OCI-LY3 (cell line): ENCODE results near the gene NAA40.
A peak's percentile ranks its signal among the peaks of the same experiment; 100 is the strongest.

Experiments
- H2AFZ ChIP-seq: fragments of 200-600, 300-600 bp; shearing (Covaris generic); 2 replicates; pipeline ENCODE4 v1.6.0; 2014; ENCODE audit warnings: antibody characterized with exemption, low read depth, low read length
- H3K27ac ChIP-seq: fragments of 200-600, 300-600 bp; sonication (generic); 2 replicates; pipeline ENCODE4 v1.5.1; 2014; ENCODE audit warnings: mild to moderate bottlenecking, low read length, moderate library complexity, mixed read lengths
- H3K27me3 ChIP-seq: fragments of 200-600, 300-600 bp; sonication (generic); 2 replicates; pipeline ENCODE4 v1.6.1; 2014; ENCODE audit warnings: low read depth, low read length, mixed read lengths
- H3K36me3 ChIP-seq: fragments of 200-600, 300-600 bp; sonication (generic); replicated peaks from 2 replicates; pipeline ENCODE3; 2014; ENCODE audit warnings: low read depth, low read length, mixed read lengths
- H3K4me1 ChIP-seq: fragments of 300-600, 200-600 bp; sonication (generic); 2 replicates; pipeline ENCODE4 v1.6.1; 2014; ENCODE audit warnings: low read length, mixed read lengths
- H3K4me2 ChIP-seq: fragments of 200-600, 300-600 bp; sonication (generic); 2 replicates; pipeline ENCODE4 v1.6.1; 2014; ENCODE audit warnings: low read length, mixed read lengths
- H3K4me3 ChIP-seq: fragments of 300-600, 200-600 bp; sonication (generic); 2 replicates; pipeline ENCODE4 v1.5.1; 2014; ENCODE audit warnings: antibody characterized with exemption, mild to moderate bottlenecking, low read length, moderate library complexity
- H3K79me2 ChIP-seq: fragments of 300-600, 200-600 bp; shearing (Covaris generic); 2 replicates; pipeline ENCODE4 v1.6.1; 2014; ENCODE audit warnings: mild to moderate bottlenecking, low read length, mixed read lengths
- H3K9ac ChIP-seq: fragments of 300-600, 200-600 bp; shearing (Covaris generic); 2 replicates; pipeline ENCODE4 v1.6.0; 2014; ENCODE audit warnings: mild to moderate bottlenecking, low read length, moderate library complexity
- H3K9me3 ChIP-seq: fragments of 200-600, 300-600 bp; shearing (Covaris generic); 2 replicates; pipeline ENCODE4 v1.6.1; 2014; ENCODE audit warnings: low read length, mixed read lengths; ENCODE audit not compliant: insufficient read depth
- H4K20me1 ChIP-seq: fragments of 200-600, 300-600 bp; sonication (generic); 2 replicates; pipeline ENCODE4 v1.6.1; 2016; ENCODE audit warnings: low read length, mixed read lengths; ENCODE audit not compliant: insufficient read depth
- EZH2phosphoT487 ChIP-seq: fragments of 200-600 bp; shearing (Covaris generic); IDR thresholded peaks from 2 replicates; pipeline ENCODE4 v1.6.1; 2018; ENCODE audit warnings: antibody characterized with exemption, mixed run types, low read depth
- TF ChIP-seq, protein P1 (sequence below): fragments of 200-600, 300-600 bp; sonication (generic); IDR thresholded peaks from 2 replicates; pipeline ENCODE4 v1.5.1; 2014; ENCODE audit warnings: antibody characterized with exemption, low read length, low read depth

The NAA40 gene

DNA sequence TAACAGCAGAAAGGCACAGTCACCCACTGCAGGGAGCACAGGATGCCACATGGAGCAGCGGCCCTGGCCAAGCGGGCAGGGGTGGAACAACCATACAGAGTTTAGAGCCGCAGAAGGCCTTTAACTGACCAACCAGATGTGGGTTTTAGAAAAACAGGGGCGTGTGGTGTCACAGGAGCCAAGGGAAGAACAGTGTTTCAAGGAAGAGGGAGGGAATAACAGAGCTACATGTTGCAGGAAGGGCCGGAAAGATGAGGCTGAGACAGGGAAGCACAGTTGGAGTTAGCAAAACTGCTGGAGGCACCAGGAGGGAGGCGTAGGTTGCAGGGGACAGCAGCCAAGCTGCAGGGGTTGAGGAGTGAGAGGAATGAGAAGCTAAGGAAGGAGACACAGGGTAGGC, 7.8 kb upstream of the NAA40 start:
- no peak overlapping the region for H2AFZ ChIP-seq
- no peaks in the 10 kb centered on the region for H3K79me2 ChIP-seq
- no peak for TF ChIP-seq EZH2phosphoT487
- TF ChIP-seq, protein P1, sequence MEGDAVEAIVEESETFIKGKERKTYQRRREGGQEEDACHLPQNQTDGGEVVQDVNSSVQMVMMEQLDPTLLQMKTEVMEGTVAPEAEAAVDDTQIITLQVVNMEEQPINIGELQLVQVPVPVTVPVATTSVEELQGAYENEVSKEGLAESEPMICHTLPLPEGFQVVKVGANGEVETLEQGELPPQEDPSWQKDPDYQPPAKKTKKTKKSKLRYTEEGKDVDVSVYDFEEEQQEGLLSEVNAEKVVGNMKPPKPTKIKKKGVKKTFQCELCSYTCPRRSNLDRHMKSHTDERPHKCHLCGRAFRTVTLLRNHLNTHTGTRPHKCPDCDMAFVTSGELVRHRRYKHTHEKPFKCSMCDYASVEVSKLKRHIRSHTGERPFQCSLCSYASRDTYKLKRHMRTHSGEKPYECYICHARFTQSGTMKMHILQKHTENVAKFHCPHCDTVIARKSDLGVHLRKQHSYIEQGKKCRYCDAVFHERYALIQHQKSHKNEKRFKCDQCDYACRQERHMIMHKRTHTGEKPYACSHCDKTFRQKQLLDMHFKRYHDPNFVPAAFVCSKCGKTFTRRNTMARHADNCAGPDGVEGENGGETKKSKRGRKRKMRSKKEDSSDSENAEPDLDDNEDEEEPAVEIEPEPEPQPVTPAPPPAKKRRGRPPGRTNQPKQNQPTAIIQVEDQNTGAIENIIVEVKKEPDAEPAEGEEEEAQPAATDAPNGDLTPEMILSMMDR: no peak
- no peak overlapping the region for H3K4me3 ChIP-seq
- H3K36me3 ChIP-seq: no peaks in the 10 kb centered on the region
- peaks cover 26% of the 10 kb centered on the region for H3K27me3 ChIP-seq
- H3K27ac ChIP-seq: no peak overlapping the region
- H3K9me3 ChIP-seq: no peaks in the 10 kb centered on the region
- H4K20me1 ChIP-seq: no peaks in the 10 kb centered on the region
- H3K4me1 ChIP-seq: no peaks in the 10 kb centered on the region
- H3K4me2 ChIP-seq: no peak overlapping the region
- no peak overlapping the region for H3K9ac ChIP-seq

DNA sequence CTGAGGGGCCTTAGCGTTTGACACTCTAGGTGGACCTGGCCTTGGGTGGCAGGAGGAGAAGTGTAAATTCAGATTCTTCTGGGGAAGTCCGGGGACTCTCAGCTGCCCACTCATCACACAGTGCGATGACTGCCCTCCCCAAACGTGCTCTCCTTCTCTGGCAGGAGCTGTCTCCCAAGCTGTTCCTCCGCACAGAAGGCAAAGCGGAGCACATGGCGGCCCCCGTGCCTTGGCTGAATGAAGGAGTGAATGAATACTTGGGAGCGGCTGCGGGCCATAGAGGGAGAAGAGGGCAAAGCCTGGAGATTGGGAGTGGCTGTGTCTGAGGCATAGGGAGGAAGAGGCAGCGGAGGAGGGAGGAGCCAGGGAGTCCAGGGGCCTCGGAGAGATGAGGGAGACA, 6.9 kb upstream of the NAA40 start:
- no peak for TF ChIP-seq EZH2phosphoT487
- TF ChIP-seq, protein P1: no peak
- H3K4me3 ChIP-seq: no peak overlapping the region

DNA sequence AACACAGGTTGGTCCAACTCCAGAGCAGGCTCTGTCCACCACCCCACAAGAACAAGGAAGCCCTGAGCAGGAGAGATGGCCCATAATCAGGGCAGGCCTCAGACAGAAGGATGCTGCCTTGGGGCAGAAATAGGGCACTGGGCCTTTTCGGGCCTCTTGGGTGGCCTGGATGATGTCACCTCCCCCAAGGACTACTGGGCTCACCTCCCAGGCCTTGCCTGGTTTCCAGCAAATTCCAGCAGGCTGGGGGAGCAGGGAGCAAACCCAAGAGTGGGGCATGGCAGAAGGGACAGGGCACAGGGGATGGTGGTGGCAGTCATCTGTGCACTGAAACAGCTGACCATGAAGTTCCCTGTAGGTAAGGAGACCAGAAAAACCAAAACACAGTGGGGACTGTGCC, 5.3 kb upstream of the NAA40 start:
- Histone ChIP-seq H3K4me2 (no peak overlapping the region), H3K4me1 (peaks cover 5% of the 10 kb centered on the region; the same call in 1 of the 2 replicates)
- TF ChIP-seq EZH2phosphoT487: no peak
- TF ChIP-seq, protein P1: no peak

More for the DNA sequence above, 6.9 kb upstream of the NAA40 start:
- no peaks in the 10 kb centered on the region for H3K4me1 ChIP-seq
- H3K27me3 ChIP-seq: peaks cover 25% of the 10 kb centered on the region
- H3K27ac ChIP-seq: no peak overlapping the region
- no peaks in the 10 kb centered on the region for H3K9me3 ChIP-seq
- H3K9ac ChIP-seq: no peak overlapping the region
- no peak overlapping the region for H3K4me2 ChIP-seq
- H3K36me3 ChIP-seq: no peaks in the 10 kb centered on the region
- H4K20me1 ChIP-seq: no peaks in the 10 kb centered on the region
- no peak overlapping the region for H2AFZ ChIP-seq
- no peaks in the 10 kb centered on the region for H3K79me2 ChIP-seq

DNA sequence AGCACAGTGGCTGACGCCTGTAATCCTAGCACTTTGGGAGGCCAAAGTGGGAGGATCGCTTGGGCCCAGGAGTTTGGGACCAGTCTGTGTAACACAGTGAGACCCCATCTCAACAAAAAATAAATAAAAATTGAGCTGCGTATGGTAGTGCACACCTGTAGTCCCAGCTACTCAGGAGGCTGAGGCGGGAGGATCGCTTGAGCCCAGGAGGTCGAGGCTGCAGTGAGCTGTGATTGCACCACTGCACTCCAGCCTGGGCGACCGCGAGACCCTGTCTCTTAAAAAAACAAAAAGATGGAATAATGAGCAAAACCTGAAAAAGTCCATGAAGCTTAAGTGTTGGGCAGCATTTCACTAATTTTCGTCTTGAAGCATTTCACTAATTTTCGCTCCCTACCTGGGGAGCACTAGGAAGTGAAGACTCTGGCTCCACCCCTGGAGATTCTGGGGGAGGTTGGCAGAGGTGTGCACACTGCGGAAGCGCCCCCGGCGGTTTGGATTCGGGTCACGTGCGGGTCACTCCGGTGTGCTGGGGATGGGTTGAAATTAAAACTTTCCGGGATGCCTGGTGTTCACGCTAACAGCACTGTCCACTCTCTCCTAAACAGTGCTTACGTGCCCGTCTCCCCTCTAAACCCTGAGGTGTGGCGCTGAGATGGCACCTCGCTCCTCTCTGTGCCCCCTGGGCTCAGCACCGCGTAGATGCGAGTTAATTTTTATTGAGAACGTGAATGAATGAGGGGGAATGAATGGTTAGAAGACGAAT, 906 bp upstream of the NAA40 start:
- Histone ChIP-seq H3K4me1 (peaks cover 17% of the 10 kb centered on the region), H3K9me3 (no peaks in the 10 kb centered on the region), H3K4me2 (peak overlapping the region; percentile 84), H3K36me3 (peaks cover 5% of the 10 kb centered on the region), H2AFZ (peak overlapping the region; percentile 98), H3K27ac (peak overlapping the region; percentile 67), H3K27me3 (no peaks in the 10 kb centered on the region), H3K79me2 (peaks cover 36% of the 10 kb centered on the region), H3K4me3 (peak overlapping the region; percentile 87), H4K20me1 (peaks cover 4% of the 10 kb centered on the region; the same call in 1 of the 2 replicates), H3K9ac (peak overlapping the region; percentile 78)
- TF ChIP-seq EZH2phosphoT487: no peak
- TF ChIP-seq, protein P1: peak; percentile 18; the same call in 1 of the 2 replicates

More for the DNA sequence above, 5.3 kb upstream of the NAA40 start:
- Histone ChIP-seq H2AFZ (no peak overlapping the region), H3K79me2 (no peaks in the 10 kb centered on the region), H3K27me3 (peaks cover 9% of the 10 kb centered on the region), H3K36me3 (no peaks in the 10 kb centered on the region), H3K27ac (no peak overlapping the region), H3K9ac (no peak overlapping the region), H4K20me1 (no peaks in the 10 kb centered on the region), H3K4me3 (no peak overlapping the region), H3K9me3 (no peaks in the 10 kb centered on the region)
